Spleen (tissue), 7 donors: ENCODE data around the gene PRIMPOL.

Source experiments
- POLR2A ChIP-seq, 3 donors: fragments of 450-650 bp; IDR thresholded peaks; one replicate each; pipeline ENCODE4 v1.5.1; 2017; ENCODE audit warnings: antibody characterized with exemption in 3 of 3, mild to moderate bottlenecking in 1 of 3
- TF ChIP-seq, protein P1 (sequence below), 11 experiments: fragments of 200-600 bp in 7 of 11; fragments of 450-650 bp in 4 of 11; sonication (generic) in 4 of 11; IDR thresholded peaks in 8 of 11; conservative IDR thresholded peaks in 3 of 11; 1 replicate in 7 of 11; 2 replicates in 4 of 11; pipeline versions ENCODE4 v1.4.0 to v1.8.0; 2016 to 2021; ENCODE audit warnings: antibody characterized with exemption in 11 of 11, inconsistent platforms in 4 of 11, mild to moderate bottlenecking in 1 of 11
- donor health status: DM: no; HTN: no; CAD: no; lungs with moderate emphysema.
- donor health status: DM: no; HTN: no; CAD: no.
- donor health status: DM: no; HTN: no; CAD: no.

- no peak for TF ChIP-seq POLR2A (IDR thresholded peaks at IDR 0.05)
- TF ChIP-seq, protein P1, sequence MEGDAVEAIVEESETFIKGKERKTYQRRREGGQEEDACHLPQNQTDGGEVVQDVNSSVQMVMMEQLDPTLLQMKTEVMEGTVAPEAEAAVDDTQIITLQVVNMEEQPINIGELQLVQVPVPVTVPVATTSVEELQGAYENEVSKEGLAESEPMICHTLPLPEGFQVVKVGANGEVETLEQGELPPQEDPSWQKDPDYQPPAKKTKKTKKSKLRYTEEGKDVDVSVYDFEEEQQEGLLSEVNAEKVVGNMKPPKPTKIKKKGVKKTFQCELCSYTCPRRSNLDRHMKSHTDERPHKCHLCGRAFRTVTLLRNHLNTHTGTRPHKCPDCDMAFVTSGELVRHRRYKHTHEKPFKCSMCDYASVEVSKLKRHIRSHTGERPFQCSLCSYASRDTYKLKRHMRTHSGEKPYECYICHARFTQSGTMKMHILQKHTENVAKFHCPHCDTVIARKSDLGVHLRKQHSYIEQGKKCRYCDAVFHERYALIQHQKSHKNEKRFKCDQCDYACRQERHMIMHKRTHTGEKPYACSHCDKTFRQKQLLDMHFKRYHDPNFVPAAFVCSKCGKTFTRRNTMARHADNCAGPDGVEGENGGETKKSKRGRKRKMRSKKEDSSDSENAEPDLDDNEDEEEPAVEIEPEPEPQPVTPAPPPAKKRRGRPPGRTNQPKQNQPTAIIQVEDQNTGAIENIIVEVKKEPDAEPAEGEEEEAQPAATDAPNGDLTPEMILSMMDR (IDR thresholded peaks at IDR 0.05 in 8 of 11, conservative IDR thresholded peaks at IDR 0.05 in 3 of 11), result no peak
Observed at GRCh38 chr4:184702114-184702513, 52.6 kb downstream of the PRIMPOL start.
